Embryonic facial prominence (tissue), 1 donor: ENCODE measurements around the gene PORCN.

Experiments used
- DNase-seq: peaks from one replicate; pipeline ENCODE4 v3.0.0-alpha.2; 2016; ENCODE audit errors: extremely low spot score

Gene PORCN

DNA sequence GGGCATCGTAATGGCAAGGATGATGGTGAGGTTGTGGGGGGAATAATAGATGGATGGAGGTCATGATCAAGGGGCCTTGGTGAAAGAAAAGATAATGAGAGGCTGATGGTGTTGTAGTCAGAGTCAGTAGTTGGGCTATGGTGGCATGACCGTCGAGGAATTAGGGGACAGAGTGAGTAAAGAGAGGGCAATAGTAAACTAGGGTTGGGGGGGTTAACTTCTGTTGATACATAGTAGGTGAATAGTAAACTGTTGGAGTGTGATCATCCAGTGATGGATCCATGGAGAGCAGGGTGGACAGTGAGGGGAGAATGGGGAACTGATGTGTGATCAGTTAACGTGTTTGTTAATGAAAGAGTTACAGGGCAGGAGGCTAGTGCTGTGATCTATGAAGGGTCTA, 31.9 kb upstream of the PORCN start:
- DNase-seq, result no peak

DNA sequence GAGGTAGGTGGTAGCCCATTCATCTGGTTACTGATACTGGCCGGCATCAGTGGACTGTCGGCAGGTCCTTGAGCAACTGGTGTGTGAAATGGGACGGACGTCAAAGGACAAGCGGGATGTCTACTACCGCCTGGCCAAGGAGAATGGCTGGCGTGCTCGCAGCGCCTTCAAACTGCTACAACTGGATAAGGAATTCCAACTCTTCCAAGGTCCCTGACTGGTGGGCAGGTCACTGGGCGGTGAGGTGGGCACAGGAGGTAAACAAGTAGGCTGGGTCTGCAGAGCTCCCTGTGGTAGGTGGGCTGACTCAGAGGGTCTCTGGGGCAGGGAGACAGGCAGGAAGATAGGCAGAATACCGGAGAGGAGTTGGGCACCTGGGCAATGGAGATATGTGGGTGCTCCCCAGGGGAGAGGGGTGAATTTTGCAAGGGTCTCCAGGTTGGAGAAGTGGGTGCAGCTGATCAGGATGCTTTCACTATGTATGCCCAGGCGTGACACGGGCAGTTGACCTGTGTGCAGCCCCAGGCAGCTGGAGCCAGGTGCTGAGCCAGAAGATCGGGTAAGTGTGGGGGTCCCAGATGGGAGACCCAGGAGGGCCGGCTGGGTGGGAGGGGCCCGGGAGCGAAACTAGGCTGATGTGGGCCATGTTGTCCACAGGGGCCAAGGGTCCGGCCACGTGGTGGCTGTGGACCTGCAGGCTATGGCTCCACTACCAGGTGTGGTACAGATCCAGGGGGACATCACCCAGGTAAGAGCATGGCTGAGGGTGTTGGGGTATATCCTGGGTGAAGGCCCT, 30.6 kb upstream of the PORCN start:
- no peak for DNase-seq

DNA sequence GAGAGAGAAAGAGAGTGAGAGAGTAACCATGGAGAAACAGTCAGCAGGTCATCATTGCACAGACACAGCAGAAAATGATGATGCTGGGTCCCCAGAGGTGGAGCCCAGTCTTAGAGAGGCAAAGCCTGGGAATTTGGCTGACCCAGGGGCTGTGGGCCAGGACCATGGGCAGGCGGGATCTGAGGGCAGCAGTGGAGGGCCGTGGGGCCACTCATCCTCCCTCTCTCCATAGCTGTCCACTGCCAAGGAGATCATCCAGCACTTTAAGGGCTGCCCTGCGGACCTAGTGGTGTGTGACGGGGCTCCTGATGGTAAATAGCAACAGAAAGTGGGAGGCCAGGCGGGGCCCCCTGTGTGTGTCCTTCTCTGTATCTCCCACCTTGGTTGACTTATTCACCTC, 30.0 kb upstream of the PORCN start:
- no peak for DNase-seq

DNA sequence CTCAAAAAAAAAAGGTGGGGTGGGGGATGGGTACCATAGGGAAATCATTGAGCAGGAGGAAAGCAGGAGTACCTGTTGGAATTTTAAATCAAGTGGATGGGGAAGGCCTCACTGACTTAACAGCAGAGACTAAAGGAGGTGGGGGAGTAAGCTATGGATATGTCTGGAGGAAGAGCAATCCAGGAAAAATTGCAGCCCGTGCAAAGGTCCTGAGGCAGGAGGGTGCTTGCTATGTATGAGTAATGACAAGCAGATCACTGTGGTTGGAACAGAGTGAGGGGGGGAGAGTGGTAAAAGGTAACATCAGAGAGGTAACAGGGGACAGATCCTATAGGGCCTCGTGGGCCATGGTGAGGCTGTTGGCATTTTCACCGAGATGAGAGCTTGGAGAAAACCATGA, 28.6 kb upstream of the PORCN start:
- DNase-seq, result no peak

DNA sequence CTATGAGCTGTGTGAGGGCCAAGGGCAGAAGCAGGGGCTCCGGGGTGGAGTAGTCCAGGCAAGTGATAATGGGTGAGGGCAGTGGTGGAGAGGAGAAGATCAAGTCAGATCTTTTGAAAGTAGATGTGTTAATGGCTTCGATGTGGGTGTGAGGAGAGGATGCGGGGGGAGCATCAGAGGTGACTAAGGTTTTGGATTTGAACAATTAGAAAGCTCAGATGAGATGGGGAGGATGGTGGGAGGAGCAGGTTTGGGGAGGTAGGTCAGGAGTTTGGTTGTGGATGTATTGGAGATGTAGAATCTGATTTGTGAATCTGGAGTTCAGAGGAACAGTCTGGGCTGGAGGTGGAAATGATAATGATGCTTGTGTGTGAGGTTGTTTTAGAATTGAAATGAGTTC, 28.2 kb upstream of the PORCN start:
- no peak for DNase-seq

DNA sequence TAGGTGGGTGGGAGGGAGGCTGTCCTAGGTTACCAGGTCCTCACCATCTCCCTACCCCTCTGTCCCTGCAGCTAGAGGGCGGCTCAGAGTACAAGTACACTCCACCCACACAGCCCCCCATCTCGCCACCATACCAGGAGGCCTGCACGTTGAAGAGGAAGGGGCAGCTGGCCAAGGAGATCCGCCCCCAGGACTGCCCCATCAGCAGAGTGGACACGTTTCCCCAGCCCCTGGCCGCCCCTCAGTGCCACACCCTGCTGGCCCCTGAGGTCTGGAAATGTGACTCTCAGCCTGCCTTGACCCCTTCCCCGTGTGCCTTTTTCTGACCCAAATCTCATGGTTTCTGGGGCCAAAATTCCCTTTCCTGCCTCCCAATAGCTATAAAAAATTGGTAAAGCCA, 26.3 kb upstream of the PORCN start:
- DNase-seq, result no peak

DNA sequence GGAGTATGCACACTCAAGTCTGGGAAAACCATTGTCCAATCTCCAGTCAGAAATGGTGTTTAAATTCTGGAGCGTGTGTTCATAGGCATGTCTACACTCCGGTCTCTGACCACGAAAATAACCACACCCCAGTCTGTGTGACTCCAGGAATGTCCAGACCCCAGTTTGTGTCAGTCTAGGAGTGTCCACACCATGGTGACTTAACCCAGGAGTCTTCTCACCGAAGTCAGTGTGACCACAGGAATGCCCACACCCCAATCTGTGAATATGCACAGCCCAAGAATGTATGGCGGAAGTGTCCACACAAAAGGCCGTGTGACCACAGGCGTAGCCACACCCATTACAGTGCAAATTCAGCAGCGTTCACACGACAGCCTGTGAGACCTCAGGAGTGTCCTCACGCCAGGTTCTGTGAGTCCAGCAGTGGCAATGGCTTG, 21.4 kb upstream of the PORCN start:
- no peak for DNase-seq

DNA sequence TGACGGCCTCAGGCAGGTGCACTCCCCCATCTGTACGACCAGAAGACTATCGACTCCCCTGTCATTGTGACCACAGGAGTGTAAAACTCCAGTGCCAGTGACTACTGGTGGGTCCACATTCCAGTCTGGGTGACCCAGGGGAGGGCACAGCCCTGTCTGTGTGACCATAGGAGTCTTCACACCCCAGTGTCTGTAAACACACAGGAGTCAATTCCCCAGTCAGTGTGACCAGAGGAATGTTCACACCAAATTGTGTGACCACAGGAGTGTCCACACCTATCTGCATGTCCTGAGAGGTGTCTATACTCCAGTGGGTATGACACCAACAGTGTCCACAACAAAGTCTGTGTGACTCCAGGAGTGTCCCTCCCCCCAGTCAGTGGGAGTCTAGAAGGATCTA, 20.8 kb upstream of the PORCN start:
- DNase-seq, result no peak

DNA sequence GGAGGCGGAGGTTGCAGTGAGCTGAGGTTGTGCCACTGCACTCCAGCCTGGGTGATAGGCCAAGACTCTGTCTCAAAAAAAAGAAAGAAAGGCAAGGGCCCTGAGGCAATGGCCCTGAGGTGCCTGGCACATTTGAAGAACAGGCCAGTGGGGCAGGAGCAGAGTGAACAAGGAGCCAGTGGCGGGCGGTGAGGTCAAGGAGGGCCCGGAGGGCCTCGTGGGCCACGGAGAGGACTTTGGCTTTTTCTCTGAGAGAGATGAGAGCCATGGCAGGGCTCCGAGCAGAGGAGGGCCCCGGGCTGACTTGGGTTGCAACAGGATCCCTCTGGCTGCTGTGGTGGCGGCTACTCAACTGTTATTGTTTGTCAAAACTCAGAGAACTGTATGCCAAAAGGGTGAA, 19.5 kb upstream of the PORCN start:
- no peak for DNase-seq

DNA sequence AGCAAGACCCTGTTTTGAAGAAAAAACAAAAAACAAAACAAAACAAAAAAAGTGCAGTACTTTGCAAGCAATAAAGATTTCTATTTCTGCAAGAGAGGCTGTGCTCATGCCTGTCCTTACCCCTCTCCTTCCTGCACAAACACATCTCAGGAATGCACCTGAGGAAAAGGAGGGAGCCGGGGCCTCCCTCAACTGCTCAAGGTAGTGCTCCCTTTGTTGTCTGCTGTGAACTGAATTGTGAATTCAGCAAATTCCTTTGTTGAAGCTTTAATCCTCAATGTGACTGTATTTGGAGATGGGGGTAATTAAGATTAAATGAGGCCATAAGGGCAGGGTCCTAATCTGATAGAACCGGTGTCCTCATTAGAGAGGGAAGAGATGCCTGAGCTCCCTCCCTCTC, 18.9 kb upstream of the PORCN start:
- no peak for DNase-seq

DNA sequence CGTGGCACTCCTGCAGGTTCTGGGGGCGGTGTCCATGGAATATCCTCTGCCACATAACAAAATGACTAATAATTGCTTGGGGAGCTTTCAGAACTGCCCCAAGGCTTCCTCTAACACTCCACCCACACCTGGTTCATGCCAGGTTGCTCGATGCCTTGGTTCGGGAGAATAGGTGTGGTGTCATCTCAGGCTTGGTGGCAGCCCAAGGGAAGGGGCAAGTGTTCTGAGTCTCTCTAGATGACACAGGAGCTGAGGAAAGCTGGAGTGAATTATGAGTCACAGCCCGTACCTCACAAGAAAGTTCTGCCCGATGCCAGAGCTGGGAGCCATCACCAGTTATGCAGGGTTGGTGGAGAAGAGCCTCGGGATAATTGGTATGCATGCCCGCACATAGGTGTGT, 18.1 kb upstream of the PORCN start:
- DNase-seq, result no peak

DNA sequence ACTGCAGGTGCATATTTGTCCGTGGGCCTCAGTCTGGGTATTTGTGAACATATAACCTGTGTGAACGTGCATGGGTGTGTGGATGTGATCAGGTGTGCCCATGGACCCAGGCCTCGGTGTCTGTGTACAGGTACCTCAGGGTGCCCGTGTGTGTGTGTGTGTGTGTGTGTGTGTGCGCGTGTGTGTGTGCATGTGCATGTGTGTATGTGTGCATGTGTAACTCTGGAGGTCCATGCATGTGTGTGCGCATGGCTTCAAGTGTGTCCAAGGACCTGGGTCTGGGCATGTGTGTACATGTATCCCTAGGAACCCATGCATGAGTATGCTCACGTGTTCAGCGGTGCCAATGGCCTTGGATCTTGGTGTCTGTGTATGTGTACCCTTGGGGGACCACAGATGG, 17.0 kb upstream of the PORCN start:
- DNase-seq, result no peak

DNA sequence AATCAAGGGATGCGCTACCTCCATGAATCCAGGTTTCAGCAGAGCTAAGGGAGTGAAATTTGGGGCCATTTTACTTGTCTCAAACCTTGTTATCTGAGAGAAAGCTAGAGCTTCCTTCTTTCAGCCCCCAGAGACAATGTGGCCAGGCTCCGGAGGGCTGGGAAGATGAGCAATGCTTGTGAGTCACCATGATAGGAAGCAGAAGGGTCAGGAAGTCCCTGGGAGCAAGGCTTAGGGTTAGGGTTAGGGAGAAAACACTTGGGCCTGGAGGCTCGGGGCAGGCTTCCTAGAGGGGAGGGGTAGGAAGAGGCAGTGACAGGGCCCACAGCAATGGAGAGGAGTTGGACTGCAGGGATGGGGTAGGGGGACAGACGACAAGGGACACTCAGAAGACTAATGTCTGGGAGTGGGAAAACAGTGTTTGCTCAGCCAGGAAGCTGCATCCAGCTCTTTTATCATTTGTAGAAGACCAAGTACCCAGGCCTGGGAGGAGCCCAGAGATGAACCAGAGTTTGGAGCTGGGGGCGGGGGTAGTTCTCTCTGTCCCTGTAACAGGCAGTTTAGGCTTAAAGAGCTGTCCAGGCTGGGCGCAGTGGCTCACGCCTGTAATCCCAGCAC, 16.4 kb upstream of the PORCN start:
- DNase-seq, result no peak

DNA sequence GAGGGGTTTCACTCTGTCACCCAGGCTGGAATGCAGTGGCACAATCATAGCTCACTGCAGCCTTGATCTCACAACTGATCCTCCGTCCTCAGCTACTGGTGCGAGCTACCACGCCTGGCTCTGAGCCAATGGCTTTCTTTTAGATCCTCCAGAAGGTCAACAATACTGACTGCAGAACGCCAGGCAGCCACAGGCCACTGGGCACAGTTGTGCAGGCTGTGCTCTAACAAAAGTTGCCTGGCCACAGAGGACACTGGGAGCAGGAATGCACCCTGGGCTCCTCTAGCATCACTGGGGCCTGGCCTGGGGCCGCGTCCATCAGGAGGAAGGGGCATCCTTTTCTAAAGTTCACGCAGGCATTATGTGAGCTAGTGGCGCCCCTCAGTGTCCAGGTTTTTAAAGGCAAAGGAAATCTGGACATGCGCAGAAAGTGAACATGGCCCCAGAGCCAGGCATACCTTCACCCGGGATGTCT, 14.9 kb upstream of the PORCN start:
- no peak for DNase-seq

DNA sequence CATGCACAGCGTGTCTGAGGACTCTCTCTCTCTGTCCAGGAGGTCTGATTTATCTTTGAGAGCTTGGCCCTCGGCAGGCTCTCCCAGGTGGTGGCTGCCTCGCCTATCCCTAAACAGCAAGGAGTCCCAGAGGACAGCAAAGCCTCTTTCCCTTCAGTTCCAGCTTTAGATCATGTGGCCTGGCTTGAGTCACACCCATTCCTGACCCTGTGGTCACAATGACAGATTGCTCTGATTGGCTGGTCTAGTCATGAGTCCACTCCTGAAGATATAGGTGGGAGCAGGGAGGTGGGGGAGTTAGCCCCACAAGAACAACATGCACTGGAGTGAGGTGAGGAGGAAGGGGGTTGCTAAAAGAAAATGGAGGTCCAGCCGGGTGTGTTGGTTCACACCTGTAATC, 12.1 kb upstream of the PORCN start:
- DNase-seq, result no peak

DNA sequence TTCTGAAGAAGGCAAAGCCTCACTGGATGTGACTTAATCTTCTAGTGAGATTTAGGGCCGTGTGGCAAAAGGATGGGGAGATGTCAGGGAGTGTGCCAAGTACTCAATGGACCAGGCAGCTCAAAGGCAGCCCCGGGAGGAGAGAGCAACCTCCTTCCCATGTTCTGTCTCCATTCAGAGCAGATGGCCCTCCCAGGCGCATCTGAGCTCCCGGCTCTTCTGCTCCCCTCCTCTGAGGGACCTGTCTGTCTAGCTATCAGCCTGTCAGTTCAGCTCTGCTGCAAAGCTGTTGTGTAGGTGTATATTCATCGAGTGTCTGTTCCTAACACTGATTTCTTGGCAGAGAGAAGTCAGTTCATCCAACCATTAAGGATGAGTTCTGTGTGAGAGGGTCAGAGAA, 10.9 kb upstream of the PORCN start:
- no peak for DNase-seq

DNA sequence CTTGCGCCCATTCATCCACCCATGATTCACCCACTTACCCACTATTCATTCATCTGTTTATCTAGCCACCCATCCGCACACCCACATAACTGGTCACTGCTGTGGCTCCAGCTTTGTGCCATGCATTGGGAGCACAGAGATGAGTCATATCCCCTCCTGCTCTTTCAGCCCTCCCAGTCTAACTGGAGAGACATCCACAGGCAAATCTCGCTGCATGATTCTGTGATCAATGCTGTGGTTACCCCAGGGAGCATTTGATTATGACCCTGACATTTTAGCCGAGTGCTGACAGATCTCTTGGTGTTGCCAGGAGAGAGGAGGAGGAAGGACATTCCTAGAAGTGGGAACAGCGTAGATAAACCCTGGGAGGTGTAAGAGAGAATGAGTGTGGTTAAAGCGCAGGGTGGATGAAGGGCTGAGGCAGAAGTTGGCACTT, 10.4 kb upstream of the PORCN start:
- DNase-seq, result no peak

DNA sequence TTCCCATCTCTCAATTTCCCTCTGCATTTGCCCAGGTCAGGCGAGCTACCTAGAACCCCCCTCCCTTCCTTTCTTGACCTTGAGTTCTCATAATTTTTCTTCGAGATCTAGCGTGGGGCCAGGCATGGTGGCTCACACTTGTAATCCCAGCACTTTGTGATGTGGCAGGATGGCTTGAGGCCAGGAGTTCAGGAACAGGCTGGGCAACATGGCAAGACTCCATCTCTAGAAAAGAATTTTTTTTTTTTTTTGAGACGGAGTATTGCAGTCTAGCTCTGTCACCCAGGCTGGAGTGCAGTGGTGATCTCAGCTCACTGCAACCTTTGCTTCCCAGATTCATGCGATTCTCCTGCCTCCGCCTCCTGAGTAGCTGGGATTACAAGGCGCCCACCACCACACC, 4.5 kb upstream of the PORCN start:
- DNase-seq, result no peak

DNA sequence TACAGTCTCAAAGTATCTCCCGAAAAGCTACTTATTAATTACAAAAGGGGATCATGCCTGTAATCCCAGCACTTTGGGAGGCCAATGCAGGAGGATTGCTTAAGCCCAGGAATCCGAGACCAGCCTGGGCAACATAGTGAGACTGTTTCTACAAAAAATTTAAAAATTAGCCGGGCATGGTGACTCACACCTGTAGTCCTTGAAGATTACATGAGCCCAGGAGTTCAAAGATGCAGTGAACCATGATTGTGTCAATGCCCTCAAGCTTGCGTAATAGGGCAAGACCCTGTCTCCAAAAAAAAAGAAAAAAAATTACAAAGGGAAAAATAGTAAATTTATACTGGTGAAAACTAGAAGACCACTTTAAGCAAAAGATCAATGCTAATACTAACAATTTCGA, 3.3 kb upstream of the PORCN start:
- no peak for DNase-seq

DNA sequence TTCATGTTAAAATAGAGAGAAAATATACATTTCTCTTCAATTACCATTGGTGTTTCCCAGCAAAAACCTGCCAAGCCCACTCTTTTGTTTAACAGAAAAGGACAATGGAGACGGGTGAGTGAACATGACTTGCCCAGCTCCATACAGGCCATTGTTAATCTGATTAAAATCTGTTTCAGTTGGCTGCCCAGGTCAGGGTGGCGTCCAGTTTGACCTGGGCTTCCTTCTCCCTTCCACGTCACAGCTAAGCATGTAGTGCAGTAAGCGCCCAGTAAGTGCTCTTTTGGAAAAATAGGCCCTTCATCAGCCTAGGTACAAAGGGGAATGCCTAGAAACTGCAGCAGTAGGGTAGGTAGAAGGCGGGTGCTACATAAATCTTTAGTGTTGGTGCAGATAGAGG, 1.5 kb upstream of the PORCN start:
- DNase-seq, result no peak

DNA sequence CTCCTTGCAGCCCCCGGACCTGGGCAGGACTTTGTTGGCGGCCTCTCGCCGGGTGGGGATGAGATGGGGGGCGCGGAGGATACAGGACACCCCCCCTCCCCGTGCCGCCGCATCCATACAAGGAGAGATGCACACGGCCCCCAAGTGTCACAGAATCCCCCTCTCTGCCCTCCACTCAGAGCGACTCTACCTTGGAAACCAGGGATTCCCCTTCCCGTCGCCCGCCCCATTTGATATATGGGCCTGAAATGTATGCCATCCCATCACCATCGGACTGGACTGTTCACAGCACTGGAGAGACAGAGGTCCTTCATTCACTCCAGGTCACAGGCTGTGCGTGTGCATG, 426 bp downstream of the PORCN start:
- DNase-seq, result no peak

DNA sequence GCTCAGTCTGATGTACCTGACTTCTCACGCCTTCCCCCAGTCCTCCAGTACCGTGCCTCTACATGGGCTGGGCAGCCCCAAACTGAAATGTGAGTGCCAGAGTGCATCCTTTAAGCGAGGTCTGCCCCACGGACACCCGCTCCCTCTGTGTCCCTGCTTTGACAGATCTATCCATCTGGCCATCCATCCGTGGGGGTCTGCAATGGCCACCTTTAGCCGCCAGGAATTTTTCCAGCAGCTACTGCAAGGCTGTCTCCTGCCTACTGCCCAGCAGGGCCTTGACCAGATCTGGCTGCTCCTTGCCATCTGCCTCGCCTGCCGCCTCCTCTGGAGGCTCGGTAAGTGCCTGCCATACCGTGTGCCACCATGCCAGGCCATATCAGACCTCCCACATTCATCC, 827 bp downstream of the PORCN start:
- no peak for DNase-seq

DNA sequence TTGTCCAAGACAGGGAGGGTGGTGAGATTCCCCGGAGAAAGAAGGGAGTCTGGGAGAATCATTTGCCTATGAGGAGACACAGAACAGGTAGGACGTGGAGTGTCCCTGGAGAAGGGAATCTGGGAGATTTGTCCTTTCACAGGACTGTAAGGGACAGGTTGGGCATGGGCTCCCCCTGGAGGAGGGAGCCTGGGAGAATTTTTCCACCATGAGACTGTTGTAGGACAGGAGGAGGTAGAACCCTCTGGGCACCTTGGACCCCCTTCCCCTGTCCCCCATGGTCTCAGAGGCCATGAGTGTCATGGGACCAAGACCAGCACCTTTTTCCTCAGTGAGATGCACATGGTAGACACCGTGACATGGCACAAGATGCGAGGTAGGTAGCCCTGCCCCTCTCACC, 2.8 kb downstream of the PORCN start:
- no peak for DNase-seq
